HepG2 (cell line): ENCODE results near the gene ATF7IP. TPM values are rescaled to one million over a fixed set of nuclear protein-coding genes. Genes with fewer than 3 reads are reported as not detected.

Source experiments
- ATAC-seq: fragments of 200-7000 bp; cut with Tn5 transposase; 3 replicates; pipeline ENCODE4 v1.9.1; 2020; ENCODE audit warnings: mild to moderate bottlenecking, moderate library complexity
- Bru-seq: library from RNA; stranded (reverse); fragments of 400-500 nt; gene quantifications from one replicate; lab custom pipeline; 2021; lab: Mats Ljungman, UMichigan
- BruChase-seq, 2 experiments: library from RNA; stranded (reverse); fragments of 400-500 nt; gene quantifications; one replicate each; lab custom pipeline; 2021; lab: Mats Ljungman, UMichigan
- BruUV-seq: library from RNA; stranded (reverse); fragments of 400-500 nt; replicated peaks from 2 replicates; lab custom pipeline; 2021; lab: Mats Ljungman, UMichigan
- CTCF ChIA-PET: fragments of 300-600 bp; formaldehyde crosslinking; extraction: SDS; loops from one replicate; lab custom pipeline; 2021; ENCODE audit warnings: low total read pairs, inconsistent platforms, low intra/inter-chr PET ratio; lab: Yijun Ruan, JAX
- POLR2A ChIA-PET: fragments of 350-600 bp; sonication (Branson Sonifier 250); formaldehyde crosslinking; loops from one replicate; lab custom pipeline; 2020; ENCODE audit warnings: antibody characterized with exemption, inconsistent platforms; lab: Yijun Ruan, JAX
- DNase-seq: peaks from one replicate; pipeline ENCODE4 v3.0.0-alpha.2; 2015; ENCODE audit warnings: low spot score
- FAIRE-seq: peaks from 3 replicates; lab custom pipeline; 2011; peaks lifted over from hg19 to GRCh38; lab: Jason Lieb, UNC
- H2AFZ ChIP-seq: one replicate; pipeline ENCODE4 v1.6.1; 2011; ENCODE audit warnings: low read length, inconsistent platforms
- H3K27ac ChIP-seq: fragments of 300-600 bp; 3 replicates; pipeline ENCODE4 v1.8.0; 2011; ENCODE audit warnings: mixed run types, mild to moderate bottlenecking, mixed read lengths, low read length, inconsistent platforms; ENCODE audit not compliant: insufficient read depth; ENCODE audit errors: extremely low read length
- H3K27me3 ChIP-seq, 2 experiments: fragments of 200-600 bp in 1 of 2; 2 replicates in 1 of 2; 3 replicates in 1 of 2; pipeline versions ENCODE4 v1.6.0 to v1.8.0; 2011; ENCODE audit warnings: low read length in 2 of 2, mild to moderate bottlenecking in 2 of 2, moderate library complexity in 2 of 2, inconsistent platforms in 1 of 2; ENCODE audit not compliant: insufficient read depth in 2 of 2, control insufficient read depth in 1 of 2
- H3K36me3 ChIP-seq, 2 experiments: fragments of 200-600 bp in 1 of 2; replicated peaks in 1 of 2; 2 replicates in 1 of 2; 3 replicates in 1 of 2; pipeline versions ENCODE4 v1.5.1 to v1.8.0; 2011; ENCODE audit warnings: low read length in 2 of 2, inconsistent platforms in 1 of 2; ENCODE audit not compliant: insufficient read depth in 2 of 2, control insufficient read depth in 1 of 2
- H3K4me1 ChIP-seq: 2 replicates; pipeline ENCODE4 v1.5.1; 2012; ENCODE audit warnings: low read length, inconsistent platforms; ENCODE audit not compliant: insufficient read depth
- H3K4me2 ChIP-seq: 2 replicates; pipeline ENCODE4 v1.6.0; 2011; ENCODE audit warnings: low read depth, low read length, inconsistent platforms
- H3K4me3 ChIP-seq, 3 experiments: fragments of 200-600 bp in 1 of 3; sonication (generic), shearing (Covaris generic) in 1 of 3; replicated peaks in 1 of 3; 2 replicates each; pipeline ENCODE4 v1.5.1; 2011 to 2016; ENCODE audit warnings: low read length in 3 of 3, inconsistent platforms in 2 of 3, low read depth in 2 of 3, mild to moderate bottlenecking in 2 of 3, control low read depth in 1 of 3, mixed read lengths in 1 of 3; ENCODE audit not compliant: insufficient read depth in 1 of 3
- H3K79me2 ChIP-seq: one replicate; pipeline ENCODE4 v1.6.1; 2011; ENCODE audit warnings: low read length, inconsistent platforms; ENCODE audit not compliant: insufficient read depth
- H3K9ac ChIP-seq: 2 replicates; pipeline ENCODE4 v1.6.0; 2011; ENCODE audit warnings: mild to moderate bottlenecking, low read depth, low read length, inconsistent platforms; ENCODE audit not compliant: insufficient read depth
- H3K9me3 ChIP-seq: 2 replicates; pipeline ENCODE4 v1.5.1; 2012; ENCODE audit warnings: mild to moderate bottlenecking, low read length
- H4K20me1 ChIP-seq: 2 replicates; pipeline ENCODE4 v1.6.0; 2011; ENCODE audit warnings: inconsistent platforms, mild to moderate bottlenecking, low read length, moderate library complexity; ENCODE audit not compliant: insufficient read depth
- KAT8 ChIP-seq: IDR thresholded peaks from 2 replicates; pipeline ENCODE4 v1.6.1; 2016; ENCODE audit warnings: missing genetic modification reagents, missing compliant biosample characterization
- KDM2A ChIP-seq: sonication (generic); formaldehyde crosslinking; IDR thresholded peaks from 2 replicates; pipeline ENCODE4 v1.4.0; 2020; ENCODE audit warnings: low read depth, missing genetic modification reagents, borderline replicate concordance
- MATR3 ChIP-seq: sonication (generic); formaldehyde crosslinking; IDR thresholded peaks from 2 replicates; pipeline ENCODE4 v1.4.0; 2020; ENCODE audit warnings: missing genetic modification reagents
- SALL1 ChIP-seq: sonication (generic); formaldehyde crosslinking; IDR thresholded peaks from 2 replicates; pipeline ENCODE4 v1.8.0; 2022; ENCODE audit warnings: mild to moderate bottlenecking, missing genetic modification reagents
- ZBTB26 ChIP-seq: IDR thresholded peaks from 2 replicates; pipeline ENCODE4 v1.6.1; 2016; ENCODE audit warnings: missing compliant biosample characterization, missing genetic modification reagents, borderline replicate concordance
- ZBTB33 ChIP-seq: sonication (generic); formaldehyde crosslinking; IDR thresholded peaks from 2 replicates; pipeline ENCODE4 v1.4.0; 2020; ENCODE audit warnings: missing genetic modification reagents
- WGBS: methylation state at CpG from one replicate; pipeline ENCODE4 v1.1.6; 2017; ENCODE audit warnings: low lambda C conversion rate; 5-methylcytosine and 5-hydroxymethylcytosine counted together
- in situ Hi-C: cut with HindIII; loops from 2 replicates; pipeline ENCODE4 v1.10.0; 2017; ENCODE audit warnings: low pct_unique_long_range_greater_than_20kb; ENCODE audit not compliant: extremely low pct_ligation_motif_present
- intact Hi-C: fragments of 100-400 bp; cut with micrococcal nuclease; formaldehyde crosslinking; loops from one replicate; pipeline ENCODE4 v1.10.0; 2022; ENCODE audit not compliant: unreplicated experiment
- long read RNA-seq, 2 experiments: library from RNA in 1 of 2; library from polyadenylated mRNA in 1 of 2; stranded (forward) in 1 of 2; unstranded in 1 of 2; transcript quantifications; one replicate each; pipeline ENCODE4 v2.0.0, GENCODE V29; 2019 to 2022
- polyA minus RNA-seq, 3 experiments: library from RNA; depleted of rRNA, polyadenylated mRNA; stranded (reverse); fragments of >200 nt; gene quantifications; 2 replicates each; pipeline ENCODE4 v1.2.3, GENCODE V29; 2011; ENCODE audit warnings: low replicate concordance in 1 of 3
- polyA plus RNA-seq, 8 experiments: library from polyadenylated mRNA; depleted of rRNA in 3 of 8; stranded (reverse) in 7 of 8; unstranded in 1 of 8; fragments of >200 nt; fragmentation: Illumina TruSeq in 4 of 8; extraction: Trizol in 4 of 8; gene quantifications; 2 replicates each; pipeline versions ENCODE4 v1.2.1 to v1.2.3, GENCODE V29; 2011 to 2016; ENCODE audit warnings: low read depth in 4 of 8, missing spikeins in 1 of 8, mixed read lengths in 1 of 8; ENCODE audit not compliant: insufficient read depth in 1 of 8
- total RNA-seq, 5 experiments: library from RNA; depleted of rRNA; stranded (reverse); fragments of >200 nt; fragmentation: Illumina TruSeq; extraction: Trizol; gene quantifications; 2 replicates each; pipeline ENCODE4 v1.2.3, GENCODE V29; 2016; ENCODE audit warnings: low read depth in 1 of 5
- TF ChIP-seq, protein P1 (sequence below): sonication (generic); formaldehyde crosslinking; IDR thresholded peaks from 2 replicates; pipeline ENCODE4 v1.8.1; 2022; ENCODE audit warnings: low read depth, mild to moderate bottlenecking, missing genetic modification reagents

ATF7IP gene
- 11.8 and 15.2 TPM in 2 replicates for total RNA-seq (2016; rRNA removed; fragmentation: Illumina TruSeq; extraction: Trizol)
- total RNA-seq (2016; cell fraction: cytosol; rRNA removed; fragmentation: Illumina TruSeq; extraction: Trizol; ENCODE audit: low read depth), result 13.2 and 15.0 TPM in 2 replicates
- 7.3 and 14.4 TPM in 2 replicates for total RNA-seq (2016; cell fraction: insoluble cytoplasmic fraction; rRNA removed; fragmentation: Illumina TruSeq; extraction: Trizol)
- total RNA-seq (2016; cell fraction: membrane; rRNA removed; fragmentation: Illumina TruSeq; extraction: Trizol), result 15.8 and 17.6 TPM in 2 replicates
- total RNA-seq (2016; cell fraction: nucleus; rRNA removed; fragmentation: Illumina TruSeq; extraction: Trizol), result 12.9 and 14.6 TPM in 2 replicates
- 1.5 and 1.8 TPM in 2 replicates for polyA plus RNA-seq (2011; rRNA removed)
- 0.78 and 0.96 TPM in 2 replicates for polyA plus RNA-seq (2011; cell fraction: cytosol; rRNA removed)
- polyA plus RNA-seq (2011; cell fraction: nucleus; rRNA removed), result 1.6 and 1.9 TPM in 2 replicates
- 1.4 and 4.3 TPM in 2 replicates for polyA plus RNA-seq (2012)
- 0.19 and 0.22 TPM in 2 replicates for polyA plus RNA-seq (2016; cell fraction: cytosol; fragmentation: Illumina TruSeq; extraction: Trizol; ENCODE audit: low read depth)
- 5.7 and 6.5 TPM in 2 replicates for polyA plus RNA-seq (2016; cell fraction: insoluble cytoplasmic fraction; fragmentation: Illumina TruSeq; extraction: Trizol; ENCODE audit: low read depth)
- polyA plus RNA-seq (2016; cell fraction: membrane; fragmentation: Illumina TruSeq; extraction: Trizol; ENCODE audit: low read depth), result 0.56 and 0.68 TPM in 2 replicates
- 3.9 and 4.7 TPM in 2 replicates for polyA plus RNA-seq (2016; cell fraction: nucleus; fragmentation: Illumina TruSeq; extraction: Trizol; ENCODE audit: insufficient read depth, low read depth)
- polyA minus RNA-seq (2011; rRNA and poly(A)+ RNA removed; ENCODE audit: low replicate concordance), result 12.7 and 41.4 TPM in 2 replicates
- polyA minus RNA-seq (2011; cell fraction: cytosol; rRNA and poly(A)+ RNA removed), result 4.7 TPM in 2 replicates
- 15.3 and 17.4 TPM in 2 replicates for polyA minus RNA-seq (2011; cell fraction: nucleus; rRNA and poly(A)+ RNA removed)
- Bru-seq, nascent RNA, result percentile 55 among the genes with signal in this experiment
- BruChase-seq, experiment 1, labeled RNA remaining after a 6-hour chase, result percentile 49 among the genes with signal in this experiment
- BruChase-seq, experiment 2, labeled RNA remaining after a 2-hour chase, result percentile 49 among the genes with signal in this experiment
- long read RNA-seq, experiment 1, partial matches to known transcripts, result 2 of 5 reads
- long read RNA-seq, experiment 1, other reads (novel, unspliced or antisense), result 3 of 5 reads
- long read RNA-seq, experiment 2, full-length matches to known transcripts, result 2 of 6 reads
- long read RNA-seq, experiment 2, partial matches to known transcripts, result 2 of 6 reads
- long read RNA-seq, experiment 2, other reads (novel, unspliced or antisense), result 2 of 6 reads

- CTCF ChIA-PET, result interaction anchor here (1.3 to 2.3 kb wide), 3 partner anchors 109 to 179 kb away, joined by 5 to 8 read pairs (median 7); no protein-coding TSS in a partner anchor
- Histone ChIP-seq H3K36me3 (no peaks in the 10 kb centered on the region), H3K27ac (peak within 1 kb of the TSS; percentile 34), H3K9ac (0 out of 2 replicates have a peak within 1 kb of the TSS, but pooled peaks have one; percentile 2), H3K79me2 (no peaks in the 10 kb centered on the region), H3K9me3 (no peaks in the 10 kb centered on the region), H2AFZ (no peak within 1 kb of the TSS), H4K20me1 (no peaks in the 10 kb centered on the region), H3K27me3 (no peaks in the 10 kb centered on the region), H3K4me2 (peak within 1 kb of the TSS; percentile 69), H3K4me1 (peaks cover 19% of the 10 kb centered on the region; the same call in 1 of the 2 replicates), H3K4me3 (peak within 1 kb of the TSS; percentile 41 to 55 (median 49))
- no TSS peak for BruUV-seq
- in situ Hi-C loops, result no loop called here
- DNase-seq (peak; percentile 29), FAIRE-seq (no peak), ATAC-seq (peak; percentile 75)
- WGBS, result 47% methylated on average over 55 of the region's 55 CpGs
- POLR2A ChIA-PET, result interaction anchor here (0.6 to 1.4 kb wide), 3 partner anchors 20 to 122 kb away, joined by 3 to 7 read pairs (median 6); no protein-coding TSS in a partner anchor
- intact Hi-C loops, result loop anchor here (1.0 kb wide), 1 partner anchor 126 kb away; no protein-coding TSS in a partner anchor
- TF ChIP-seq KAT8 (CRISPR knock-in tag), result no peak
- peak; percentile 87 for TF ChIP-seq ZBTB33 (CRISPR knock-in tag)
- peak; percentile 48; the same call in 1 of the 2 replicates for TF ChIP-seq KDM2A
- TF ChIP-seq, protein P1, sequence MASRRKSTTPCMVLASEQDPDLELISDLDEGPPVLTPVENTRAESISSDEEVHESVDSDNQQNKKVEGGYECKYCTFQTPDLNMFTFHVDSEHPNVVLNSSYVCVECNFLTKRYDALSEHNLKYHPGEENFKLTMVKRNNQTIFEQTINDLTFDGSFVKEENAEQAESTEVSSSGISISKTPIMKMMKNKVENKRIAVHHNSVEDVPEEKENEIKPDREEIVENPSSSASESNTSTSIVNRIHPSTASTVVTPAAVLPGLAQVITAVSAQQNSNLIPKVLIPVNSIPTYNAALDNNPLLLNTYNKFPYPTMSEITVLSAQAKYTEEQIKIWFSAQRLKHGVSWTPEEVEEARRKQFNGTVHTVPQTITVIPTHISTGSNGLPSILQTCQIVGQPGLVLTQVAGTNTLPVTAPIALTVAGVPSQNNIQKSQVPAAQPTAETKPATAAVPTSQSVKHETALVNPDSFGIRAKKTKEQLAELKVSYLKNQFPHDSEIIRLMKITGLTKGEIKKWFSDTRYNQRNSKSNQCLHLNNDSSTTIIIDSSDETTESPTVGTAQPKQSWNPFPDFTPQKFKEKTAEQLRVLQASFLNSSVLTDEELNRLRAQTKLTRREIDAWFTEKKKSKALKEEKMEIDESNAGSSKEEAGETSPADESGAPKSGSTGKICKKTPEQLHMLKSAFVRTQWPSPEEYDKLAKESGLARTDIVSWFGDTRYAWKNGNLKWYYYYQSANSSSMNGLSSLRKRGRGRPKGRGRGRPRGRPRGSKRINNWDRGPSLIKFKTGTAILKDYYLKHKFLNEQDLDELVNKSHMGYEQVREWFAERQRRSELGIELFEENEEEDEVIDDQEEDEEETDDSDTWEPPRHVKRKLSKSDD (CRISPR knock-in tag), result peak; percentile 35; the same call in 1 of the 2 replicates
- TF ChIP-seq SALL1 (CRISPR knock-in tag), result peak; percentile 11; the same call in 1 of the 2 replicates
- no peak for TF ChIP-seq MATR3 (CRISPR knock-in tag)
- TF ChIP-seq ZBTB26 (CRISPR knock-in tag), result peak; percentile 68; the same call in 1 of the 2 replicates
These were observed at the start of gene ATF7IP for GRCh38 chr12:14365294-14366208. ATF7IP (plus strand) TSS chr12:14365682; CDS start chr12:14423916, 58,234 bp downstream.
